RPMI8226 (cell line): ENCODE data around the gene ZNF577.
"Not testable (repeated sequence)": the region's sequence is repeated elsewhere in the genome, so short reads cannot be mapped to it uniquely, and the experiment has no call there.

Source experiments
- DNase-seq: peaks from one replicate; pipeline ENCODE4 v3.0.0-alpha.2; 2015

ZNF577 gene

DNA sequence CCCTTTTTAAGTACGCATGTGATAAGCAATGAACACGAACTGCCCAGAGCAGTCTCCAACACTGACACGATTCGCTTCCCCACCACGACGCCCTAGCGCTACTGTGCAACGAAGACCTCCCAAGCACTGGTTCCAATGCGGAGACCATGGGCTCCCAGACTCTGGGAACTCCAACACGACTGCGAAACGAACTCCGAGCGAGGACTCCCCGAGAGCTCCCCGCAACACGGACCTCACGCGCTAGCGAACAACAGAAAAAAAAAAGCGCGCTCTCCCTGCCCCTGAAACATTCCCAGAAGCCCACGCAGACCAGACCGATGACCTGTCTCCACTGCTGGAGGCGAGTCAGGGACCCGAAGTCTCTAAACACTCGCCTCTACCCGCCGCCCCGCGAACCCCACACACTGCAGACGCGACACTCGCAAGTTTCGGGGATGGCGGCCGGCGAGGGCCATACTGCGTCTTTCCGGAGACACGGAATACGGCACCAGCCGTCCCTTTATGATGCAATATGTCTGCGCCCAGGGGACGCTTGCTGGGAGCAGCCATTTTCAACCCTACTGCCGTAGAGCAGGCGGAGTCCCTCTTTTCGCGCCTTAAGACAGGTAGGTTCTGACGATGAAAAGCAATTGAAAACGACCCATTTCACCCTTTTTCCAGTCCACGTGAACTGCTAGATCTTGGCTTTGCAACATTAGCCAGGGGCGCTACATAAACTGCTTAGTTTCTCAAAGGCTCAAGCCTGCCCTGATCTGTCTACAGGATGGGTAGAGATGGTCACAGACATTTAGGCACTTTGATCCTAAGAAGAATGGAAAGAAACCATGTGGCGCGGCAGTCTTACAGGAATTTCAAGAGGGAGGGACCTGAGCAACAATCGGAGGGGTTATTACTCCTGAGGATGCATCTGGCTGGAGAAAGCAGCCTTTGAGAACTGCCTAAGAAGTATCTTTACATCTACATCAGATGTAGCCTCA, at the start of gene ZNF577:
ZNF577 (minus strand) TSS at position 430 of the 977 bp plus-strand sequence. CDS start 7,569 bp downstream, outside the sequence.
- peak; percentile 83 for DNase-seq

GRCh38 chr19:51931921-51932320, 44.2 kb upstream of the ZNF577 start:
- no peak for DNase-seq

DNA sequence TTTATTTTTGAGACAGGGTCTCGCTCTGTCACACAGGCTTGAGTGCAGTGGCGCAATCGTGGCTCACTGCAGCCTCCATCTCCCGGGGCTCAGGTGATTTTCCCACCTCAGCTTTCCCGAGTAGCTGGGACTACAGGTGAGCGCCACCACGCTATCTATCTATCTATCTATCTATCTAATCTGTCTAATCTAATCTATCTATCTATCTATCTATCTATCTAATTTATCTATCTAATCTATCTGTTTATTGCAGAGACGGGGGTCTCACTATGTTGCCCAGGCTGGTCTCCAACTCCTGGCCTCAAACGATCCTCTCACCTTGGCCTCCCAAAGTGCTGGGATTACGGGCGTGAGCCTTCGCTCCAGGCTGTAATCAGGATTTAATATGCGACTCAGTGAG, 40.1 kb upstream of the ZNF577 start:
- no peak for DNase-seq

- peak; percentile 85 for DNase-seq
Observed at GRCh38 chr19:51926784-51927741, 39.3 kb upstream of the ZNF577 start, which contains the start of gene ZNF613. Gene ZNF613, plus strand, starts transcription at chr19:51927472. Its CDS starts 8,749 bp downstream, at chr19:51936221.

- DNase-seq, result no peak
Observed at GRCh38 chr19:51926426-51926783, 38.7 kb upstream of the ZNF577 start.

DNA sequence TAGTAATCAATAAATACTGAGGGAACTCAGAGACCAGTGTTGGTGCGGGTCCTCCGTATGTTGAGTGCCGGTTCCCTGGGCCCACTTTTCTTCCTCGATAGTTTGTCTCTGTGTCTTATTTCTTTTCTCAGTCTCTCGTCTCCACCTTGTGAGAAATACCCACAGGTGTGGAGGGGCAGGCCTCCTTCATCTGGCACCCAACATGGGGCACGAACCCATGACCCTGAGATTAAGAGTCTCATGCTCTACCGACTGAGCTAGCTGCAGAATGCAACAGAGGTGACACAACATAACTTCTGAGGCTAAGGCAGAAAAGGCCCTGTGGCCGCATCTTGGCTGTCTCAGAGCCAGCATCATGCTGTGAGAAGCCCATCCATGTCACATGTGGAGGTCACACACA, 34.2 kb upstream of the ZNF577 start:
- DNase-seq, result no peak

DNA sequence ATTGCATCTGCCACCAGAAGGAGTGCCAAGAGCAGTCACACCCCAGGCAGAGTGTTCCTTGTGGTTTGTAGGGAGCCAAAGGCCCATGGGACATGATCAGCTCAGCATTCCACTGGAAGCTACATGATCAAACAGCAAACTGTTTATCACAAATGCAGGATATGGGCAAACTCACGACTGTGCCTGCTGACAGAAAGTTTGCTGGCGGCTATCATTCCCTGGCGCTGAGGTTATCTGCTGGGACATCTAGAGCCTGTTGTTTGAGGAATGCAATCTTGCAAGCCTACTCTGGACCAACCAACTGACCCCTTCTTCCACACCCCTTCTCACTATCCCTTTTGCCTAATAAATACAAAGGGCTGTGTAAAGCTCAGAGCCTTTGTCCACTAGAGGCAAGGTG, 31.9 kb upstream of the ZNF577 start:
- no peak for DNase-seq

- DNase-seq, result peak; percentile 17
Observed at GRCh38 chr19:51916167-51916566, 28.4 kb upstream of the ZNF577 start.

DNA sequence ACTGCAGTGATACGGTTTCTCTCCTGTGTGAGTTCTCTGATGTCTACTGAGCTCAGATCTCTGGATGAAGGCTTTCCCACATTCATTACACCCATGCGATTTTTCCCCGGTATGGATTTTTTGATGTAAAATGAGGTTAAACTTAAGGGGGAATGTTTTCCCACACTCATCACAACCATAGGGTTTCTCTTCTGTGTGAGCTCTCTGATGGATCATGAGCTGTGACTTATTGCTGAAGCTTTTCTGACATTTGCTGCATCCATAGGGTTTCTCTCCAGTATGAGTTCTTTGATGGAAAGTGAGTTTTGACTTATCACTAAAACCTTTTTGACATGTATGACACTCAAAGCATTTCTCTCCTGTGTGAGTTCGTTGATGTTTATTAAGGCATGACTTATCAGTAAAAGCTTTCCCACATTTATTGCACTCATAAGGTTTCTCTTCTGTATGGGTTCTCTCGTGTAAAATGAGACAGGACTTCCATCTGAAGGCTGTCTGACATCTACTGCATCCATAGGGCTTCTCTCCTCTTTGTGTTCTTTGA, 27.6 kb upstream of the ZNF577 start:
- no peak for DNase-seq

DNA sequence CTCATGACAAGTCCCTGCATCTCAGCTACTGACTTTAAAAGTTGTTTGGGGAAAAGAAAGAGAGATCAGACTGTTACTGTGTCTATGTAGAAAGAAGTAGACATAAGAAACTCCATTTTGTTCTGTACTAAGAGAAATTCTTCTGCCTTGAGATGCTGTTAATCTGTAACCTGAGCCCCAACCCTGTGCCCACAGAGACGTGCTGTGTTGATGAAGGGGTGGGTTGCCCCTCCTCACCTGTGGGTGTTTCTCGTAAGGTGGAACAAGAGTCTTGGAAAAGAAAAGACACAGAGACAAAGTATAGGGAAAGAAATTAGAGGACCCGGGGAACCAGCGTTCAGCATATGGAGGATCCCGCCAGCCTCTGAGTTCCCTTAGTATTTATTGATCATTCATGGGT, 20.2 kb upstream of the ZNF577 start:
- DNase-seq, result not testable (repeated sequence)

- not testable (repeated sequence) for DNase-seq
Observed at GRCh38 chr19:51906108-51906507, 18.4 kb upstream of the ZNF577 start.

GRCh38 chr19:51905639-51906038, 17.9 kb upstream of the ZNF577 start:
- not testable (repeated sequence) for DNase-seq

GRCh38 chr19:51905206-51905605, 17.5 kb upstream of the ZNF577 start:
- no peak for DNase-seq

- DNase-seq, result peak; percentile 87
Observed at GRCh38 chr19:51904331-51905165, 16.8 kb upstream of the ZNF577 start, which contains the start of gene ZNF649. Gene ZNF649, minus strand, starts transcription at chr19:51905017. Its CDS starts 4,910 bp downstream, at chr19:51900107.

- DNase-seq, result no peak
Observed at GRCh38 chr19:51903192-51903591, 15.4 kb upstream of the ZNF577 start.

GRCh38 chr19:51901860-51902259, 14.1 kb upstream of the ZNF577 start:
- DNase-seq, result no peak

DNA sequence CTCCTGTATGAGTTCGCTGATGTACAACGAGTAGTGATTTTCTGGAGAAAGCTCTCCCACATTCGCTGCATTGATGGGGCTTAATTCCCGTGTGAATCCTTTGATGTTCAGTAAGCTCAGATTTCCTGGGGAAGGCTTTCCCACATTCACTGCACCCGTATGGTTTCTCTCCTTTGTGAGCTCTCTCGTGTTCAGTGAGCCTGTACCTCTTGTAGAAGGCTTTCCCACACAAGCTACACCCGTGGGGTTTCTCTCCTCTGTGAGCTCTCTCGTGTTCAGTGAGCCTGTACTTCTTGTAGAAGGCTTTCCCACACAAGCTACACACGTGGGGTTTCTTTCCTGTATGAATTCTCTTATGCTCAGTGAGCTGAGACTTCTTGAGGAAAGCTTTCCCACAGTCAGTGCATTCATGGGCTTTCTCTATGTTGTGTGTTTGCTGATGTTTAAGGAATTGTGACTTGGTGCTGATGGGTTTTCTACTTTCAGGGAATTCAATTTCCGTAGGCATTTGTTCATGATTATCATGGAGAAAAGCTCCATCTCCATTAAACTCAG, 3.5 kb upstream of the ZNF577 start:
- no peak for DNase-seq

GRCh38 chr19:51889934-51890333, 2.2 kb upstream of the ZNF577 start:
- DNase-seq, result no peak

DNA sequence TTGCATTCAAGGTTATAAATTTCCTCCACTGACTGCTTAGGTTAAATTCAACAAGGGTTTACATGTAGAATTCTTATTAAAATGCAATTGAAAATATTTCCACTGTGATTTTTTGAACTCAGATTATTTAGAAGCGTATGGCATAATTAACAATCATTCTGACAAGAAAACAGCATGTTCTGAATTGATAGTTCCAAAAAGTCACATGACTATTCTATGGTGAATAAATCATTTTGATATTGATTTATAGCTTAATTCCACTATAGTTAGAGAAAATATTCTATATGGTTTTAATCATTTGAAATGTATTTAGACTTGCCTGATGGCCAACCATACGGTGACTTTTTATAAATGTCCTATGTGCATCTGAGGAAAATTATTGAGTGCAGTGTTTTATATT, 3.0 kb downstream of the ZNF577 start:
- DNase-seq, result no peak

DNA sequence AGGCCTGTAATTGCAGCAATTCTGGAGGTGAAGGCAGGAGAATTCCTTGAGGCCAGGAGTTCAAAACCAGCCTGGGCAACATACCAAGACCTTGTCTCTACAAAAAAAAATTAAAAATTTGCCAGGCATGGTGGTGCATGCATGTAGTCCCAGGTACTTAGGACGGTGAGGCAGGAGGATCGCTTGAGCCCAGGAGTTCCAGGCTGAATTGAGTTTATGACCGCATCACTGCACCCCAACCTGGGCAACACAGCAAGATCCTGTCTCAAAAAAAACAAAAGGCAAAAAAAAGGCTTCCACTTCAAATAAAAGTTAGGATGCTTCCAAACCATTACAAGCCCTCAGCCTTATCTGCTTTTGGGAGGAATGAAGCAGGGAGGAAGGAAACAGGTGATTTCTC, 5.2 kb downstream of the ZNF577 start:
- DNase-seq, result no peak

GRCh38 chr19:51873097-51873496, 14.7 kb downstream of the ZNF577 start:
- DNase-seq, result no peak
